Measurements from ENCODE around the gene CDC42BPA. TPM values are rescaled to one million over a fixed set of nuclear protein-coding genes. Genes with fewer than 3 reads are reported as not detected.
A peak's percentile ranks its signal among the peaks of the same experiment; 100 is the strongest.

Gene CDC42BPA
- total and polyA plus RNA-seq, 9 of the 15 experiments (the other 6 are each of a cell fraction or from before 2014, with no cell fraction given) = 8.0 to 77.5 (median 52.1) TPM

DNA sequence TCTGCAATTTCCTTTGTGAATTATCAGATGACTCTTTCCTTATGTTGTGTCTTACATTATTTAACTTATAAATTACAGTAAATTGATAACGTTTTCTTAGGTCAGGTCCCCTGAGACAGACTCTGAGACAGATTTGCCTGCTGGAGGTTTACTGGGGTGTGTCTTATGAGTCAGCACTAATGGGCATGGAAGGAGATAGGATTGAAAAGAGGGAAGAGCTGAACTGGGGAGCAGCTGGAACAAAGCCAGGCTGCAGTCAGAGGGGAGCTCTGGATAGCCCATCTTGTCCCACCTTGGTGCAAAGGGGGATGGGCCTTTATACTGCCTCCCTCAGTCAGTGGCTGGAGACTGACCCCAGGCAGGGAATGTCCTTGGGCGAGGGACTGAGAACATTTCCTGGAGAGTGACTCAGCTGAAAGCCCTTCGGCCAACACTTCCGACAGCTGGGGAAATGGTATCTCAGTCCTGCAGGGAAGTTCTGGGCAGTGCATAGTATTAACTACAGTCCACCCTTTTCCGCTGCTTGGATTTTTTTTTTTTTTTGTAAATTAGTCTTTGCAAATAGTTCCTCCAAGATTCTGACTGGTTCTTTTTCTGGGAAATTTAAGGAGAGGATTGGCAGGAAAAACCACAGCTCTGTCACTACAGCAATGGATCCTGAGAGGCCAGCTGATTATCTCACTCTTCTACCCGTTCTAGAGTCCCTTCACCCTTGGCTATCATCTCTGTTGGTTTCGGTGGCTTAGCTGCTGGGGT is 39.1 kb upstream of the CDC42BPA start (continued):
- no peak for TF ChIP-seq NCOA4 (IDR thresholded peaks at IDR 0.05; ENCODE audit: partially characterized antibody)
- TF ChIP-seq LCOR (CRISPR knock-in tag; IDR thresholded peaks at IDR 0.05) = peak; percentile 48; the same call in 1 of the 2 replicates
- TF ChIP-seq XRCC5 (IDR thresholded peaks at IDR 0.05; ENCODE audit: low read depth, low read length) = peak; percentile 53; the same call in 1 of the 2 replicates
- TF ChIP-seq FOXJ2 (tag; IDR thresholded peaks at IDR 0.05) = no peak
- 0 out of 2 replicates have a peak, but pooled peaks have one; percentile 5 for TF ChIP-seq DEAF1 (CRISPR knock-in tag; IDR thresholded peaks at IDR 0.05)
- peak in 1 of 2 experiments; percentile 13; a peak in 1 of 4 replicates for TF ChIP-seq NRF1 (conservative IDR thresholded peaks at IDR 0.05 in 1 of 2, IDR thresholded peaks at IDR 0.05 in 1 of 2)
- no peak for TF ChIP-seq ZFP30 (CRISPR knock-in tag; IDR thresholded peaks at IDR 0.05; ENCODE audit: borderline replicate concordance)
- TF ChIP-seq BRD9 (IDR thresholded peaks at IDR 0.05; ENCODE audit: low read depth, partially characterized antibody) = no peak
- TF ChIP-seq RBBP5 (IDR thresholded peaks at IDR 0.05; ENCODE audit: borderline replicate concordance, insufficient read depth, low read length, poor library complexity, severe bottlenecking) = peak; percentile 83
- TF ChIP-seq BCLAF1 (IDR thresholded peaks at IDR 0.05; ENCODE audit: borderline replicate concordance in 1 of 2, control insufficient read depth in 1 of 2, low read depth in 2 of 2, low read length in 1 of 2) = no peak
- TF ChIP-seq ZNF175 (CRISPR knock-in tag; IDR thresholded peaks at IDR 0.05; ENCODE audit: low read depth) = peak; percentile 92
- no peak for TF ChIP-seq ZNF232 (CRISPR knock-in tag; IDR thresholded peaks at IDR 0.05)
- TF ChIP-seq MLX (CRISPR knock-in tag; conservative IDR thresholded peaks at IDR 0.05) = no peak
- TF ChIP-seq MBD2 (IDR thresholded peaks at IDR 0.05; ENCODE audit: borderline replicate concordance, low read depth) = peak; percentile 61
- TF ChIP-seq ZBTB1 (CRISPR knock-in tag; IDR thresholded peaks at IDR 0.05; ENCODE audit: borderline replicate concordance, low read depth) = no peak
- TF ChIP-seq TEAD2 (tag; IDR thresholded peaks at IDR 0.05) = peak; percentile 85
- TF ChIP-seq ETV5 (CRISPR knock-in tag; IDR thresholded peaks at IDR 0.05; ENCODE audit: low read depth) = peak; percentile 93
- no peak for TF ChIP-seq ZNF134 (CRISPR knock-in tag; conservative IDR thresholded peaks at IDR 0.05)
